ENCODE measurements around the gene MT1X. TPM values are rescaled to one million over a fixed set of nuclear protein-coding genes. Genes with fewer than 3 reads are reported as not detected.

MT1X gene
- total RNA-seq, 2 donors from 2014 or later: 308 to 320 TPM

- Histone ChIP-seq H3K36me3 (no peaks in the 10 kb centered on the region), H3K4me3 (no peak overlapping the region), H3K4me1 (ENCODE audit: control insufficient read depth in 1 of 2, low read depth in 2 of 2) (no peaks in the 10 kb centered on the region), H3K27me3 (replicated peaks; ENCODE audit: insufficient read depth) (no peaks in the 10 kb centered on the region), H3K9me3 (peaks cover 5% of the 10 kb centered on the region), H3K27ac (no peak overlapping the region)
- DNase-seq (ENCODE audit: low spot score) (no peak), ATAC-seq (ENCODE audit: insufficient number of reproducible peaks, low FRiP score, low read depth) (no peak)
- no peak for TF ChIP-seq CTCF (IDR thresholded peaks at IDR 0.05)
Observed at GRCh38 chr16:56700631-56701030, 18.4 kb downstream of the MT1X start.

GRCh38 chr16:56701534-56701933 lies 19.3 kb downstream of the MT1X start:
- no peaks in the 10 kb centered on the region for H3K36me3 ChIP-seq
- peaks cover 5% of the 10 kb centered on the region for H3K9me3 ChIP-seq
- no peaks in the 10 kb centered on the region for H3K27me3 ChIP-seq (replicated peaks; ENCODE audit: insufficient read depth)
- TF ChIP-seq CTCF (IDR thresholded peaks at IDR 0.05): no peak
- H3K27ac ChIP-seq: no peak overlapping the region
- no peak for DNase-seq (ENCODE audit: low spot score)
- ATAC-seq (ENCODE audit: insufficient number of reproducible peaks, low FRiP score, low read depth): no peak
- H3K4me1 ChIP-seq (ENCODE audit: control insufficient read depth in 1 of 2, low read depth in 2 of 2): no peaks in the 10 kb centered on the region
- no peak overlapping the region for H3K4me3 ChIP-seq

GRCh38 chr16:56702836-56703235 lies 20.6 kb downstream of the MT1X start:
- no peaks in the 10 kb centered on the region for H3K9me3 ChIP-seq
- H3K27me3 ChIP-seq (replicated peaks; ENCODE audit: insufficient read depth): no peaks in the 10 kb centered on the region
- no peak for DNase-seq (ENCODE audit: low spot score)
- ATAC-seq (ENCODE audit: insufficient number of reproducible peaks, low FRiP score, low read depth): no peak
- H3K4me3 ChIP-seq: no peak overlapping the region
- no peaks in the 10 kb centered on the region for H3K4me1 ChIP-seq (ENCODE audit: control insufficient read depth in 1 of 2, low read depth in 2 of 2)
- H3K36me3 ChIP-seq: no peaks in the 10 kb centered on the region
- H3K27ac ChIP-seq: no peak overlapping the region
- no peak for TF ChIP-seq CTCF (IDR thresholded peaks at IDR 0.05)

GRCh38 chr16:56708525-56709442 lies 26.5 kb downstream of the MT1X start:
- no peak overlapping the region for H3K27ac ChIP-seq
- H3K27me3 ChIP-seq (replicated peaks; ENCODE audit: insufficient read depth): no peaks in the 10 kb centered on the region
- H3K4me1 ChIP-seq (ENCODE audit: control insufficient read depth in 1 of 2, low read depth in 2 of 2): no peaks in the 10 kb centered on the region
- H3K36me3 ChIP-seq: no peaks in the 10 kb centered on the region
- ATAC-seq (ENCODE audit: insufficient number of reproducible peaks, low FRiP score, low read depth): no peak
- no peaks in the 10 kb centered on the region for H3K9me3 ChIP-seq
- no peak for TF ChIP-seq CTCF (IDR thresholded peaks at IDR 0.05)
- no peak overlapping the region for H3K4me3 ChIP-seq
- no peak for DNase-seq (ENCODE audit: low spot score)

GRCh38 chr16:56709443-56710040 lies 27.3 kb downstream of the MT1X start:
- no peak overlapping the region for H3K4me3 ChIP-seq
- TF ChIP-seq CTCF (IDR thresholded peaks at IDR 0.05): no peak
- no peaks in the 10 kb centered on the region for H3K4me1 ChIP-seq (ENCODE audit: control insufficient read depth in 1 of 2, low read depth in 2 of 2)
- no peaks in the 10 kb centered on the region for H3K9me3 ChIP-seq
- H3K36me3 ChIP-seq: no peaks in the 10 kb centered on the region
- ATAC-seq (ENCODE audit: insufficient number of reproducible peaks, low FRiP score, low read depth): no peak
- DNase-seq (ENCODE audit: low spot score): no peak
- no peaks in the 10 kb centered on the region for H3K27me3 ChIP-seq (replicated peaks; ENCODE audit: insufficient read depth)
- H3K27ac ChIP-seq: no peak overlapping the region

Data from thoracic aorta (tissue), 2 donors.